ENCODE measurements around the gene RBM23.
"Not testable (repeated sequence)": the region's sequence is repeated elsewhere in the genome, so short reads cannot be mapped to it uniquely, and the experiment has no call there.

GRCh38 chr14:22965916-22966782, 47.2 kb upstream of the RBM23 start:
- TF ChIP-seq, protein P1, sequence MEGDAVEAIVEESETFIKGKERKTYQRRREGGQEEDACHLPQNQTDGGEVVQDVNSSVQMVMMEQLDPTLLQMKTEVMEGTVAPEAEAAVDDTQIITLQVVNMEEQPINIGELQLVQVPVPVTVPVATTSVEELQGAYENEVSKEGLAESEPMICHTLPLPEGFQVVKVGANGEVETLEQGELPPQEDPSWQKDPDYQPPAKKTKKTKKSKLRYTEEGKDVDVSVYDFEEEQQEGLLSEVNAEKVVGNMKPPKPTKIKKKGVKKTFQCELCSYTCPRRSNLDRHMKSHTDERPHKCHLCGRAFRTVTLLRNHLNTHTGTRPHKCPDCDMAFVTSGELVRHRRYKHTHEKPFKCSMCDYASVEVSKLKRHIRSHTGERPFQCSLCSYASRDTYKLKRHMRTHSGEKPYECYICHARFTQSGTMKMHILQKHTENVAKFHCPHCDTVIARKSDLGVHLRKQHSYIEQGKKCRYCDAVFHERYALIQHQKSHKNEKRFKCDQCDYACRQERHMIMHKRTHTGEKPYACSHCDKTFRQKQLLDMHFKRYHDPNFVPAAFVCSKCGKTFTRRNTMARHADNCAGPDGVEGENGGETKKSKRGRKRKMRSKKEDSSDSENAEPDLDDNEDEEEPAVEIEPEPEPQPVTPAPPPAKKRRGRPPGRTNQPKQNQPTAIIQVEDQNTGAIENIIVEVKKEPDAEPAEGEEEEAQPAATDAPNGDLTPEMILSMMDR (IDR thresholded peaks at IDR 0.05), result not testable (repeated sequence)
- not testable (repeated sequence) for TF ChIP-seq POLR2A, POLR2AphosphoS5 (IDR thresholded peaks at IDR 0.05)

Data from prostate gland (tissue), 2 donors.